Measurements from ENCODE around the gene STPG1. TPM values are rescaled to one million over a fixed set of nuclear protein-coding genes. Genes with fewer than 3 reads are reported as not detected.

Gene STPG1
- polyA plus RNA-seq, 2 donors: 4.8 to 8.8 TPM

- Histone ChIP-seq H3K27ac (ENCODE audit: low read depth in 2 of 2, low read length in 1 of 2) (peak within 1 kb of the TSS; percentile 95 to 96), H3K27me3 (ENCODE audit: control insufficient read depth in 1 of 2, insufficient read depth in 2 of 2, low read length in 2 of 2) (no peaks in the 10 kb centered on the region), H3K4me3 (ENCODE audit: low read depth in 1 of 2, low read length in 2 of 2) (peak within 1 kb of the TSS; percentile 66 to 74), H3K4me1 (ENCODE audit: control insufficient read depth in 2 of 2, insufficient read depth in 2 of 2, low read length in 1 of 2) (peaks cover 2 to 13% of the 10 kb centered on the region in 2 donors), H3K36me3 (ENCODE audit: control insufficient read depth in 2 of 2, insufficient read depth in 2 of 2, low read length in 1 of 2) (peaks cover 0 to 3% of the 10 kb centered on the region in 2 donors), H3K9me3 (ENCODE audit: control insufficient read depth in 2 of 2, insufficient read depth in 1 of 2, low read depth in 1 of 2, low read length in 1 of 2) (no peaks in the 10 kb centered on the region)
- 8 to 9% methylated on average over 21 of the region's 21 CpGs for WGBS, 2 donors
Observed at GRCh38 chr1:24319312-24319863, 94.2 kb downstream of the STPG1 start, which contains the start of gene GRHL3. Gene GRHL3, plus strand, starts transcription at chr1:24319357. Its CDS starts 195 bp downstream, at chr1:24319552.

GRCh38 chr1:24318615-24319311 is 94.8 kb downstream of the STPG1 start:
- H3K9me3 ChIP-seq (ENCODE audit: control insufficient read depth in 2 of 2, insufficient read depth in 1 of 2, low read depth in 1 of 2, low read length in 1 of 2): no peaks in the 10 kb centered on the region
- H3K4me1 ChIP-seq (ENCODE audit: control insufficient read depth in 2 of 2, insufficient read depth in 2 of 2, low read length in 1 of 2): peaks cover 2 to 13% of the 10 kb centered on the region in 2 donors
- peak overlapping the region; percentile 95 to 96 for H3K27ac ChIP-seq (ENCODE audit: low read depth in 2 of 2, low read length in 1 of 2)
- 26 to 34% methylated on average over 5 of the region's 5 CpGs for WGBS, 2 donors
- H3K4me3 ChIP-seq (ENCODE audit: low read depth in 1 of 2, low read length in 2 of 2): peak overlapping the region; percentile 66 to 74
- H3K36me3 ChIP-seq (ENCODE audit: control insufficient read depth in 2 of 2, insufficient read depth in 2 of 2, low read length in 1 of 2): peaks cover 0 to 3% of the 10 kb centered on the region in 2 donors
- H3K27me3 ChIP-seq (ENCODE audit: control insufficient read depth in 1 of 2, insufficient read depth in 2 of 2, low read length in 2 of 2): no peaks in the 10 kb centered on the region

- H3K4me3 ChIP-seq (ENCODE audit: low read depth in 1 of 2, low read length in 2 of 2): peak overlapping the region in 1 of 2 donors; percentile 66
- H3K9me3 ChIP-seq (ENCODE audit: control insufficient read depth in 2 of 2, insufficient read depth in 1 of 2, low read depth in 1 of 2, low read length in 1 of 2): no peaks in the 10 kb centered on the region
- 21 to 33% methylated on average over 2 of the region's 2 CpGs for WGBS, 2 donors
- H3K36me3 ChIP-seq (ENCODE audit: control insufficient read depth in 2 of 2, insufficient read depth in 2 of 2, low read length in 1 of 2): peaks cover 0 to 3% of the 10 kb centered on the region in 2 donors
- no peaks in the 10 kb centered on the region for H3K27me3 ChIP-seq (ENCODE audit: control insufficient read depth in 1 of 2, insufficient read depth in 2 of 2, low read length in 2 of 2)
- H3K4me1 ChIP-seq (ENCODE audit: control insufficient read depth in 2 of 2, insufficient read depth in 2 of 2, low read length in 1 of 2): peaks cover 2 to 13% of the 10 kb centered on the region in 2 donors
- H3K27ac ChIP-seq (ENCODE audit: low read depth in 2 of 2, low read length in 1 of 2): peak overlapping the region; percentile 88 to 96
Observed at GRCh38 chr1:24317956-24318614, 95.5 kb downstream of the STPG1 start.

GRCh38 chr1:24317081-24317480 is 96.5 kb downstream of the STPG1 start:
- peaks cover 0 to 3% of the 10 kb centered on the region in 2 donors for H3K36me3 ChIP-seq (ENCODE audit: control insufficient read depth in 2 of 2, insufficient read depth in 2 of 2, low read length in 1 of 2)
- no peaks in the 10 kb centered on the region for H3K27me3 ChIP-seq (ENCODE audit: control insufficient read depth in 1 of 2, insufficient read depth in 2 of 2, low read length in 2 of 2)
- peaks cover 2 to 13% of the 10 kb centered on the region in 2 donors for H3K4me1 ChIP-seq (ENCODE audit: control insufficient read depth in 2 of 2, insufficient read depth in 2 of 2, low read length in 1 of 2)
- WGBS, 2 donors: 48 to 75% methylated on average over 6 of the region's 6 CpGs
- no peak overlapping the region for H3K4me3 ChIP-seq (ENCODE audit: low read depth in 1 of 2, low read length in 2 of 2)
- H3K27ac ChIP-seq (ENCODE audit: low read depth in 2 of 2, low read length in 1 of 2): peak overlapping the region; percentile 92 to 93
- H3K9me3 ChIP-seq (ENCODE audit: control insufficient read depth in 2 of 2, insufficient read depth in 1 of 2, low read depth in 1 of 2, low read length in 1 of 2): no peaks in the 10 kb centered on the region

GRCh38 chr1:24316645-24317044 is 96.9 kb downstream of the STPG1 start:
- peaks cover 2 to 13% of the 10 kb centered on the region in 2 donors for H3K4me1 ChIP-seq (ENCODE audit: control insufficient read depth in 2 of 2, insufficient read depth in 2 of 2, low read length in 1 of 2)
- 55 to 58% methylated on average over 3 of the region's 3 CpGs for WGBS, 2 donors
- H3K36me3 ChIP-seq (ENCODE audit: control insufficient read depth in 2 of 2, insufficient read depth in 2 of 2, low read length in 1 of 2): peaks cover 0 to 1% of the 10 kb centered on the region in 2 donors
- H3K9me3 ChIP-seq (ENCODE audit: control insufficient read depth in 2 of 2, insufficient read depth in 1 of 2, low read depth in 1 of 2, low read length in 1 of 2): no peaks in the 10 kb centered on the region
- no peaks in the 10 kb centered on the region for H3K27me3 ChIP-seq (ENCODE audit: control insufficient read depth in 1 of 2, insufficient read depth in 2 of 2, low read length in 2 of 2)
- H3K4me3 ChIP-seq (ENCODE audit: low read depth in 1 of 2, low read length in 2 of 2): no peak overlapping the region
- peak overlapping the region; percentile 92 to 93 for H3K27ac ChIP-seq (ENCODE audit: low read depth in 2 of 2, low read length in 1 of 2)

- peak overlapping the region; percentile 47 to 63 for H3K27ac ChIP-seq (ENCODE audit: low read depth in 2 of 2, low read length in 1 of 2)
Observed at GRCh38 chr1:24315391-24315790, 98.2 kb downstream of the STPG1 start.

GRCh38 chr1:24311741-24312140 is 101.8 kb downstream of the STPG1 start:
- H3K4me1 ChIP-seq (ENCODE audit: control insufficient read depth in 2 of 2, insufficient read depth in 2 of 2, low read length in 1 of 2): peaks cover 0 to 6% of the 10 kb centered on the region in 2 donors
- no peak overlapping the region for H3K4me3 ChIP-seq (ENCODE audit: low read depth in 1 of 2, low read length in 2 of 2)
- 64 to 67% methylated on average over 1 of the region's 1 CpG for WGBS, 2 donors
- no peaks in the 10 kb centered on the region for H3K36me3 ChIP-seq (ENCODE audit: control insufficient read depth in 2 of 2, insufficient read depth in 2 of 2, low read length in 1 of 2)
- H3K27ac ChIP-seq (ENCODE audit: low read depth in 2 of 2, low read length in 1 of 2): peak overlapping the region; percentile 7 to 79
- H3K9me3 ChIP-seq (ENCODE audit: control insufficient read depth in 2 of 2, insufficient read depth in 1 of 2, low read depth in 1 of 2, low read length in 1 of 2): no peaks in the 10 kb centered on the region
- H3K27me3 ChIP-seq (ENCODE audit: control insufficient read depth in 1 of 2, insufficient read depth in 2 of 2, low read length in 2 of 2): no peaks in the 10 kb centered on the region

More at GRCh38 chr1:24315391-24315790, 98.2 kb downstream of the STPG1 start:
- peaks cover 2 to 12% of the 10 kb centered on the region in 2 donors for H3K4me1 ChIP-seq (ENCODE audit: control insufficient read depth in 2 of 2, insufficient read depth in 2 of 2, low read length in 1 of 2)
- H3K36me3 ChIP-seq (ENCODE audit: control insufficient read depth in 2 of 2, insufficient read depth in 2 of 2, low read length in 1 of 2): no peaks in the 10 kb centered on the region
- no peak overlapping the region for H3K4me3 ChIP-seq (ENCODE audit: low read depth in 1 of 2, low read length in 2 of 2)
- no peaks in the 10 kb centered on the region for H3K9me3 ChIP-seq (ENCODE audit: control insufficient read depth in 2 of 2, insufficient read depth in 1 of 2, low read depth in 1 of 2, low read length in 1 of 2)
- H3K27me3 ChIP-seq (ENCODE audit: control insufficient read depth in 1 of 2, insufficient read depth in 2 of 2, low read length in 2 of 2): no peaks in the 10 kb centered on the region
- 61 to 79% methylated on average over 6 of the region's 6 CpGs for WGBS, 2 donors

- Histone ChIP-seq H3K27me3 (ENCODE audit: control insufficient read depth in 1 of 2, insufficient read depth in 2 of 2, low read length in 2 of 2) (no peaks in the 10 kb centered on the region), H3K36me3 (ENCODE audit: control insufficient read depth in 2 of 2, insufficient read depth in 2 of 2, low read length in 1 of 2) (no peaks in the 10 kb centered on the region), H3K4me1 (ENCODE audit: control insufficient read depth in 2 of 2, insufficient read depth in 2 of 2, low read length in 1 of 2) (peaks cover 0 to 5% of the 10 kb centered on the region in 2 donors), H3K9me3 (ENCODE audit: control insufficient read depth in 2 of 2, insufficient read depth in 1 of 2, low read depth in 1 of 2, low read length in 1 of 2) (no peaks in the 10 kb centered on the region), H3K27ac (ENCODE audit: low read depth in 2 of 2, low read length in 1 of 2) (peak overlapping the region; percentile 38 to 79), H3K4me3 (ENCODE audit: low read depth in 1 of 2, low read length in 2 of 2) (no peak overlapping the region)
- WGBS, 2 donors: 80 to 89% methylated on average over 3 of the region's 3 CpGs
Observed at GRCh38 chr1:24311234-24311633, 102.3 kb downstream of the STPG1 start.

GRCh38 chr1:24309762-24310485 is 103.7 kb downstream of the STPG1 start:
- Histone ChIP-seq H3K36me3 (ENCODE audit: control insufficient read depth in 2 of 2, insufficient read depth in 2 of 2, low read length in 1 of 2) (no peaks in the 10 kb centered on the region), H3K4me3 (ENCODE audit: low read depth in 1 of 2, low read length in 2 of 2) (no peak overlapping the region), H3K27me3 (ENCODE audit: control insufficient read depth in 1 of 2, insufficient read depth in 2 of 2, low read length in 2 of 2) (no peaks in the 10 kb centered on the region), H3K9me3 (ENCODE audit: control insufficient read depth in 2 of 2, insufficient read depth in 1 of 2, low read depth in 1 of 2, low read length in 1 of 2) (no peaks in the 10 kb centered on the region), H3K27ac (ENCODE audit: low read depth in 2 of 2, low read length in 1 of 2) (no peak overlapping the region), H3K4me1 (ENCODE audit: control insufficient read depth in 2 of 2, insufficient read depth in 2 of 2, low read length in 1 of 2) (peaks cover 0 to 3% of the 10 kb centered on the region in 2 donors)
- 81 to 82% methylated on average over 4 of the region's 4 CpGs for WGBS, 2 donors
